Measurements from ENCODE around the gene USPL1.

The USPL1 gene

DNA sequence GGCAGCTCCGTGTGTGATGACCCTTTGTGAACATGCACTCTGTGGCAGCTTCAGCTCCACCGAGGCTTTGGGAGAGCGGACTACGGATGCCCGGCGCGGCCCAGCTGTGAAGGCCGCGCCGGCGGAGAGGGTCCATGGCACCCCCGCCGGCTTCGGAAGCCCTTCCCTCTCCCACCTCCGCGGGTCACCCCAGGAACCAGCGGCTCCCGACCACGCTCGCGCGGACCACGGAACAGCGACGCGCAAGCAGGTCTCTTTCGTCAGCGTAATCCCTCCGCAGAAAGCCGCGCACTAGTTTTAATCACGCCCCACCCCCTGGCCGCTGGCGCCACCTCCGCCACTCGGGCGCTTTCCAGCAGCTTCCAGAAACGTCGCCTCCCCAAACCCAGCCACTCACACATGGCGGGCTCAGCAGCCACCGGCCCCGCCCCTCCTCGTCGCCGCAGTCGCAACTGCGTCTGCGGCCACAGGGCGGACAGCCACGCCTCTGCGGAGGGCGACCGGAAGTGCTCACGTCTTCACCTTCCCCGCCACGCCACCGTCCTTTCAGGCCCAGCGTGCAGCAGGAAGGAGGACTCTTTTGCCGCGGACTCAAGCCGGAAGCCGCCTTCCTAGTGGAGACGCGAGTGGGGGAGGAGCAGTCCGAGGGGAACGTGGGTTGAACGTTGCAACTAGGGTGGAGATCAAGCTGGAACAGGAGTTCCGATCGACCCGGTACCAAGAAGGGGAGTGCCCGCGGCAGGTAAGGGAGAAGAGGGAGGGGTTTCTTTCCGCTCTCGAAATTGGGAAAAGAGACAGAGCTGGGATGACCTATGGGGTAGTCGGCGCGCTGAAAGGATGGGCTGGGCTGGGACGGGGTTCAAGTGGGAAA lies at the start of gene USPL1:
USPL1 (plus strand) TSS at position 606 of the 871 bp plus-strand sequence. CDS start 3,221 bp downstream, outside the sequence.
- TF ChIP-seq ZNF274 (IDR thresholded peaks at IDR 0.05; ENCODE audit: low read depth, low read length): no peak
- H3K4me3 ChIP-seq (ENCODE audit: low read length): peak within 1 kb of the TSS; percentile 86

DNA sequence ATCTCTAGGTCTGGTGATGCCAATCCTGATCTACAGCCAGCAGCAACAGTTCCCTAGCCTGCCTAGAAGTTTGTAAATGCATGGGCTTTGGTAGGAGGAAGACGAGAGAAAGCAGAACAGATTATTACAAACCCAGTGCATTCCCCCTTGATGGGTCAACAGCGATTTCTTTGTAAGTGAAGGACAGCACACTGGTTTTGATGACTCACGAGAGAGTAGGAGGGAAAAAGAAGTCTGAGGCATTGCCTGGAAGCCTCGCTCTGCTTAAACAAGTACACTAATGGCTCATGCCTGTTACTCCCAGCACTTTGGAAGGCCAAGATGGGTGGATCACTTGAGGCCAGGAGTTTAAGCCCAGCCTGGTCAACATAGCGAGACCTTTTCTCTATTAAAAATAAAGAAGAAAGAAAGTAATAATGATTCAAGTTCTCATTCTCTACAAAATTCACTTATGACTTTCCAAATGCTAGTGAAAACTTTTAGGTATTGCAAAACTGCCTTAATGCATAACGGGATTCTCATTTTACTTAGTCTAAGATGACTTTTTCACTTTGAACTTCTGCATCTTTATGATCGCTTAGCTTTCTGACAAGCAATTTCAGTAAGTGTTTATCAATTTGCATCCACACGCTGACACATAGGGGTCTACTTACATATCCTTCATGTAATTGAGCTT lies 47.7 kb upstream of the USPL1 start:
- no peak overlapping the region for H3K4me3 ChIP-seq (ENCODE audit: low read length)
- TF ChIP-seq ZNF274 (IDR thresholded peaks at IDR 0.05; ENCODE audit: low read depth, low read length): no peak

DNA sequence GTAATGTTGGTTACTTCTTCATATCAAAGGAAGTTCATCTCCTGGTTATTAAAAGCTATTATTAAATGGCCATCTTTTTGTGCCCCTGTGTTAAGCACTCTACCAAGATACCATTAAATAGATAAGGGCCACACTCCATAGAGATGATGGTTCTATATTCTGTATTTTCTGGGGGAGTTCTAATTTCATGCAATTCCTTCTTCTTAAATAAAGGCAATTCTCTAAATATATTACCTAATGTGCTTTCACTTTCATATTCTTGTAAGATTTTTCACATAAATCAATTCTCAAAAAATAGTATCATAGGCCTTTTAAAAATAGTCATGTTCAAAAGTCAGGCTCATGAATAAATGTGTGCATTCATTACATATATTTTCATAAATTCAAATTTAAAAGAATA lies 47.0 kb upstream of the USPL1 start:
- no peak overlapping the region for H3K4me3 ChIP-seq (ENCODE audit: low read length)
- TF ChIP-seq ZNF274 (IDR thresholded peaks at IDR 0.05; ENCODE audit: low read depth, low read length): no peak

DNA sequence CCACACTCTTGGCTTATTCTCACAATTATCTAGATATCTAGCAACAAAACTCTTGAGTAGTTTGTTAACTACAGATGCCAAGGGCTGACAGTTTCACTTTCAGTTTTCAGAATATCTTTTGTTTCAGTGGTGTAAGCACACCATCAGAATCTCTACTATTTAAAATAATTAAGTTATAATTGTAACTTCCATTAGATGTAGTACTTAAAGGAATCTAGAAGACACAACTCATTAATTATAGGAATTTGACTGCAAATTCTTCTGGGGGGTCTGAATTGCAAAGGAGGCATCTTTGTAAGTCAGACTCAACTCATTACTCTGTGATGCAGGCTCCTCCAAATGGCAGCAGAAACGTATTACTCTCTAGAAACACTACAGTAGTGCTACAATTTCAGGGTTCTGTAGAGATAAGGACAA lies 44.9 kb upstream of the USPL1 start:
- H3K4me3 ChIP-seq (ENCODE audit: low read length): no peak overlapping the region
- TF ChIP-seq ZNF274 (IDR thresholded peaks at IDR 0.05; ENCODE audit: low read depth, low read length): no peak

DNA sequence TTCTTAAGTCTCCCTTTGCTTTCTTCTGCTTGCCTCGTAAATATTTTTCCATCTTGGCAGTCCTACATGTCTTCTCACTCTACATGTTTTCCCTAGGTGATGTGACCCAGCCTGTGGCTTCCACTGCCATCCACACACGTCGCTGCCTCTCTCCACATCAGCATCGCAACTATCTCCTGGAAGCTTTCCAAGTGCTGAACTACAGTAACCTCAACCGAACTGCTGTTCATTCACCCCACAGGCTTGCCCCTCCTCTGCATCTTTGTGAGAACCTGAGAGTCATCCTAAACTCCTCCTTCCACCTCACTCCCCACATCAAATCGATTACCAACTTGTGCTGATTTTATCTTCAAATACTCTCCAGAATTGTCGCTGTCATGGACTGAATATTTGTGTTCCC lies 41.2 kb upstream of the USPL1 start:
- no peak for TF ChIP-seq ZNF274 (IDR thresholded peaks at IDR 0.05; ENCODE audit: low read depth, low read length)
- no peak overlapping the region for H3K4me3 ChIP-seq (ENCODE audit: low read length)

DNA sequence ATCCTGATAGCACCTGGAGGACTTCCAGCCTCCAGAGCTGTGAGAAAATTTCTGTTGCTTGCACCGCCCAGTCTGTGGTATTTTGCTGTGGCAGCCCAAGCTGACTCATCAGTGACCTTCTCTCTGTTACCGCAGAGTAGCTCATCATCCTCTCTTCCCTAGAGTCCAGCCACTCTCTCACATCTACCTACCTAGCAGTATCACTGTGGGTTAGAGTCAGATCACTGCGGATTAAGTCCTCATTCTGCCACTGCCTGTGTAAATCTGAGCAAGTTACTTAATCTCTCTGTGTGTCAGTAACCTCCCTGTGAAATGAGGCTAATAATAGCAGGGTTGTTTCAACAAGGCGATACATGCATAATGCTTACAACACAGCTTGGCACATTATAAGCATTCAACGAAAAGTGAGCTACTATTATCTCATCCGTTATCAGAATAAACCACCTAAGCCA lies 40.3 kb upstream of the USPL1 start:
- H3K4me3 ChIP-seq (ENCODE audit: low read length): no peak overlapping the region
- TF ChIP-seq ZNF274 (IDR thresholded peaks at IDR 0.05; ENCODE audit: low read depth, low read length): no peak

DNA sequence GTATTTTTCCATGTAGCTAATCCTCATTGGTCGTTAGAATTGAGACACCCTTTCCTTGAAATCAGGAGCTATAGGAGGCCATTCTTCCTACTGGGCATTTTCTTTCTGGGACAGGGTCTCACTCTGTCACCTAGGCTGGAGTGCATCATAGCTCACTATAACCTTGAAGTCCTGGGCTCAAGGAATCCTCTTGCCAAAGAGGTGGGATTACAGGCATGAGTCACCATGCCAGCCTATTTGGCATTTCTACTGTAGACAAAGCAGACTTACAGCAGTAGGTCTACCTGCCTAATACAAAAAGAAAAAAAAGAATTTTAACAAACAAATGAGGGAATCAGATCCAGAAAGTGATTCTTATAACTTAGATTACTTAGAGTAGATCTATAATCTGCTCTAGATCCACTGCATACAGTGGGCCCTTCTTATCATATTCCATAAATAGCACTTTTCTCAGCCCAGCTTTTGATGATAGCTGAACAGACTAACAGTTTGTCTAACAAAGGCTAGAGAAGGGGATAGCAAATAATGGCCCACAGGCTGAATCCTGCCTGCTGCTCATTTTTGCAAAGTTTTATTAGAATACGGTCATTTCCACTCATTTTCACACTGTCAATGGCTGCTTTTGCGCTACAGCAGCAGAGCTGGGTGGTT lies 36.7 kb upstream of the USPL1 start:
- H3K4me3 ChIP-seq (ENCODE audit: low read length): no peak overlapping the region
- TF ChIP-seq ZNF274 (IDR thresholded peaks at IDR 0.05; ENCODE audit: low read depth, low read length): no peak

DNA sequence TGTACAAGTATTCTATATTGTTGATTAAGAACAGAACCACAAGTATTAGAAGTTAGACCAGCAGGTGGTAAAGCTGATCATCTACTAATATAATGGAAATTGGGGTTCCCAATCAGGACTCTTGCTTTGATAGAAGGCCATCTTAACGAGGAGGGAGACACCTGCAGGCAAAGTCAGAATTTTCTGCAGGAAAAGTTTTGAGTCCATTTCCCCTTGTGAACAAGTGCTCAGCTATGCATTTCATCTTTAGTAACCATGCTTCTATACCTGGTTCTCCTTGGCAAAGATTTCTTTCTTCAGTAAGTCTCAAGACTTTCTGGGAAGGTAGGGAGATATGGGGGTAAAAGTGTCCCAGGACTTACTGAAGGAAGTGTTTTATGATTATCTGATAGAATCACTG lies 36.1 kb upstream of the USPL1 start:
- TF ChIP-seq ZNF274 (IDR thresholded peaks at IDR 0.05; ENCODE audit: low read depth, low read length): no peak
- H3K4me3 ChIP-seq (ENCODE audit: low read length): no peak overlapping the region

DNA sequence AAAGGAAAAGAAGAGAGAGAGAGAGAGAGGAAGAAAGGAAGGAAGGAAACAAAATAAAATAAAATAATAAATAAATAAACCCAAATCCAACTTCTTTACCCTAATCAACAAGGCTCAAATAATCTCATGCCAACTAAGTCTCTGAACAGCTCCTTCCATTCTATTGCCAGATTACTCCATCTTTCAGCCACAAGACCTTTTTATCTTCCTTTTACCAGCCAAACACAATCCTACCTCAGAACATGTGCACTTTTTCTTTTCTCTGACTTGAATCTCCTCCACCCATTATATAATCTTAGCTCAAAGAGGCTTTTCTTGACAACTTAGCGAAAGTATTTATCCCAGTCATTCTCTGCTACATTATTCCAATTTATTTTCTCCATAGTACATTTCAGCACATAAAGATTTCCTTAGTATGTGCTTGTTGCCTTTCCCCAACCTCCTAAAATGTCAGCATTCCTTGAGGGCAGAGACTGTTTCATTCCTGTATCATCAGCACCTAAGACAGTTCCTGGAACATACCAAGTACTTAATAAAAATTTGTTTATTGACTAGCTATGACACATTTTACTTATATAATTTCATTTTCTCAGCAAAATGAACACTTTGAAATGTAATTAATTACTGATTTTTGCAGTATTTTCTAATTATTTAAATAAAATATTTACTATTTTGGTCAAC lies 33.5 kb upstream of the USPL1 start:
- TF ChIP-seq ZNF274 (IDR thresholded peaks at IDR 0.05; ENCODE audit: low read depth, low read length): no peak
- H3K4me3 ChIP-seq (ENCODE audit: low read length): no peak overlapping the region

DNA sequence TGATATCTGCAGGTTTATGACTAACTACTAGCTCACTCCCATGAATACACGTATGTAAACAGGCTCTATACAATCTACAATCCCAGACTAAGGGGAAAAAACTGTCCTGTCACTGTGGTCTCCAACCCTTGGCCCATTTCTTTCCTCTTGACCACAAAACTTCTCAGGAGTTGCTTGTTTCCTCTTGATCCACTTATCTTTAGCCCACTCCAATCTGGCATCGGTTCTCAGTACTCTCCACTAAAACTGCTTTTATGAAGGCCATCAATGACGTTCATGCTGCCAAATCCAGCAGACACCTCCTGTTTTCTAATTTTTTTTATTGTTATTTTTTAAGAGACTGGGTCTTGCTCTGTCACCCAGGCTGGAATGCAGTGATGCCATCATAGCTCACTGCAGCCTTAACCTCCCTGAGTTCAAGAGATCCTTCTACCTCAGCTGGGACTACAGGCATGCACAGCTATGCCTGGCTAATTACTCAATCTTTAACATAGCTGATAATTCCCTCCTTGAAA lies 31.9 kb upstream of the USPL1 start:
- no peak overlapping the region for H3K4me3 ChIP-seq (ENCODE audit: low read length)
- TF ChIP-seq ZNF274 (IDR thresholded peaks at IDR 0.05; ENCODE audit: low read depth, low read length): no peak

DNA sequence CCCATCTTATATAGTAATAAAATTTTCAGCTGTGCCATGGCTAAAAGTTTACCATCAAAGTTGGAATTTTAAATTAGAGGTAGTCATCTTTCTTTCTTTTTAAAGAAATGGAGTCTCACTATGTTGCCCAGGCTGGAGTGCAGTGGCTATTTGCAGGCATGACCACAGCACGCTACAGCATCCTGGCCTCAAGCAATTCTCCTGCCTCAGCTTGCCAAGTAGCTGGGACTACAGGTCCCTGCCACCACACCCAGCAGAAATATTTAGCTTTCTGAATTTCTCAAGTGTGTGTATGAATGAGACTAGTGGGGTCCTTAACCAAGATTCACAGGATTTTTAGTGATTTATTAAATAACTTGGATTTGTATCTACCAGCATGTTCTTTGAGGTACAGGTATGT lies 30.5 kb upstream of the USPL1 start:
- no peak overlapping the region for H3K4me3 ChIP-seq (ENCODE audit: low read length)
- no peak for TF ChIP-seq ZNF274 (IDR thresholded peaks at IDR 0.05; ENCODE audit: low read depth, low read length)

DNA sequence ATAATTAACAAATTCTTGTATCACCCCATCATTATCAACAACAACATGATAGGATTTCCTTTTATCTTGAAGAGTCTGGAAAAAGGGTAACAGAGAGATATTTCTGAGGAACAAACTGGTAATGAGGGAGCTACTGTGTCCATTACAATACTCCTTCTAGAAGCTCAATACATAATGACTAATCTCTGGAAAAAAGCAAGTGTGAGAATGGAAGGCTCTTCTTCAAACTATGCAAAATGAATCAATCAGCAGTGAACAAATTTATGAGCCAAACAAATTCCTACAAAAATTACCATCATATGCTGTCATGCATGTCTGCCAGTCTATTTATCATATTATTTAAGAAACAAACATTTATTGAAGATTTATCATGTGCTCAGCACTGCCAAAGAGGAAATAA lies 30.0 kb upstream of the USPL1 start:
- TF ChIP-seq ZNF274 (IDR thresholded peaks at IDR 0.05; ENCODE audit: low read depth, low read length): no peak
- H3K4me3 ChIP-seq (ENCODE audit: low read length): no peak overlapping the region

DNA sequence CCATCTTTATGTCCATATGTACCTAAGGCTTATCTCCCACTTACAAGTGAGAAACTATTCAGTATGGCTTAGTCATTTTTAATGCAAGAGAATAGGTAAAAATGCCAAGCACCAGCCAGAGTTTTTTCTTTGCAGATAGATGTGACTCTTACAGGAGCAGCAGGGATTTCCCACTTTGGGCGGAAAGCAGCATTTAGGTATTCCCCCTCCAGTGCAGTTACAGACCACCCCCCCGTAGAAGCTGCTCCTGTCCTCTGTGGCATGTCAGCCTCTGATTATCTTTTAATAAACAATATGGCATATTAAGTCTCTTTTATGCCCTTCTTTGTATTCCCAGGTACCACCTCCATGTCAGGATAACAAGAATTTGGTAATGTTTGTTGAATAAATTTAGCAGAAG lies 24.7 kb upstream of the USPL1 start:
- TF ChIP-seq ZNF274 (IDR thresholded peaks at IDR 0.05; ENCODE audit: low read depth, low read length): no peak
- H3K4me3 ChIP-seq (ENCODE audit: low read length): no peak overlapping the region

DNA sequence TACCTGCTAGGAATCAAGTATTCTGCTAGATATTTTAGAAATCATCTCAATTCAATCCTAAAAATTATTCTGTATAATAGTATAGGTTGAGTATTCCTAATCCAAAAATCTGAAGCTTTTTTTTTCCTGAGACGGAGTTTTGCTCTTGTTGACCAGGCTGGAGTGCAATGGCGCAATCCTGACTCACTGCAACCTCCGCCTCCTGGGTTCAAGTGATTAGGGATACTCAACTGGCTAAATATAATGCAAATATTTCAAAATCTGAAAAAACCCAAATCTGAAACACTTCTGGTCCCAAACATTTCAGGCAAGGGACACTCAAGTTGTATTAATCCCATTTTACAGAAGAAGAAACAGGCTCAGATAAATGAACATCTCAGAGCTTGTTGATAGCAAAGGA lies 17.2 kb upstream of the USPL1 start:
- TF ChIP-seq ZNF274 (IDR thresholded peaks at IDR 0.05; ENCODE audit: low read depth, low read length): no peak
- no peak overlapping the region for H3K4me3 ChIP-seq (ENCODE audit: low read length)
